ENCODE data around the gene TMEM217.
A peak's percentile ranks its signal among the peaks of the same experiment; 100 is the strongest.

Gene TMEM217

GRCh38 chr6:37243131-37243815, 14.7 kb downstream of the TMEM217 start:
- DNase-seq: no peak

- DNase-seq: no peak
These were observed 15.4 kb downstream of the TMEM217 start for GRCh38 chr6:37242429-37243052.

DNA sequence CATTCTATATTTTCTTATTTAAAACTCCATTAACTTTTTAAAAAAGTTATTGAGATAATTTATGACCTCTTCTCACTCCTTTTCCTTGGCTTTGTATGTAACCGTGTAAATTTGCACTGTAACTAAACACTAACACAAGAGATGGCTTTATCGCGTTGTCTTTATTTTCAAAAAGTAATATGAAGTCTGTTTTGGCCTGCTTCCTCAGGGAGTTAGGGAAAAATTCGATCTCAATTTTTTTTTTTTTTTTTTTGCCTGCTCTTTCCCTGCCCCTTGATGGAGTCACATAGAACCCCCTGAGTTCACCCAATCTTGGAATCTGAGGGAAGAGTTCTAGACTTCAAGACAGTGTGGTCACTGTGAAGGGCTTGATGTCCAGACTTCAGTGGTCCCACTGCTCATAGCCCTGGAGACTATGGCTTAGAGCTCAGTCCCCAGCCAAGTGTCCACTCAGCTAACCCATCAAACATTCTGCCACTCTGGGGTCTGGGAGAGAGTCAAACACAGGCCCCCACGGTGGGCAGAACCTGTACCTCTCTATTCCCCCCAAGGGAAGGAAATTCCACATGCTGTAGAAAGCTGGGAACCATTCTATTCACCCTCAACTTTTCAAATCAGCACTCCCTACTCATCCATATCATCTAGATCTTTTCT, 16.0 kb downstream of the TMEM217 start:
- DNase-seq: no peak

GRCh38 chr6:37241131-37241530, 16.8 kb downstream of the TMEM217 start:
- no peak for DNase-seq

DNA sequence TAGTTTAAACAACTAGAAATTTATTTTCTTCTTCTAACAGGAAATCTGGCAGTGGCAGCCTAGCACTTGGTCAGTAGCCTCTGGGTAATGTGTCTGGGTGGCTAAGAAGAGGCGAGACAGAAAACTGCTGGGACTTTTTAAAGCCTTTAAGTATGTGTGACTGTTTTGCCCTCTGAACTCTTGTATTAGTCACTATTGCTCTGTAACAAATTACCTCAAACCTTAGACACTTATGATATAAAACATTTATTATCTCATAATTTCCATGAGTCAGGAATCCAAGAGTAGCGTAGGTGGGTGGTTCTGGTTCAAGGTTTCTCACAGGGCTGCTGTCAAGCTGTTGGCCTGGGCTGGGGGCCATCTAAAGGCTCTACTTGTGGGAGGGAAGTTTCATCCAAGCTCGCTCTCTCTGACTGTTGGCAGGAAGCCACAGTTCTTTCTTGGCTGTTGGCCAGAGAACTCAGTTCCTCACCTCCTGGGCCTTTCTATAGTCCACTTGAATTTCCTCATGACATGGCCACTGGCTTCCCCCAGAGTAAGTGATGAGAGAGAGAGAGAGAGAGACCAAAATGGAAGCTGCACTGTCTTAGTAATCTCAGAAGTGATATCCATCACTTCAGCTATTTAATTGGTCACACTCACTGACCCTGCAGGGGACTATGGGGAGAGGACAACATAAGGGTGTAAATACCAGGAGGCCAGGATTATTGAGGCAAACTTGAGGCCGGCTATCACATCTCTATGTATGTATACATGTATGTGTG, 17.8 kb downstream of the TMEM217 start:
- DNase-seq: peak; percentile 71

- no peak for DNase-seq
These were observed 18.4 kb downstream of the TMEM217 start for GRCh38 chr6:37239526-37239925.

DNA sequence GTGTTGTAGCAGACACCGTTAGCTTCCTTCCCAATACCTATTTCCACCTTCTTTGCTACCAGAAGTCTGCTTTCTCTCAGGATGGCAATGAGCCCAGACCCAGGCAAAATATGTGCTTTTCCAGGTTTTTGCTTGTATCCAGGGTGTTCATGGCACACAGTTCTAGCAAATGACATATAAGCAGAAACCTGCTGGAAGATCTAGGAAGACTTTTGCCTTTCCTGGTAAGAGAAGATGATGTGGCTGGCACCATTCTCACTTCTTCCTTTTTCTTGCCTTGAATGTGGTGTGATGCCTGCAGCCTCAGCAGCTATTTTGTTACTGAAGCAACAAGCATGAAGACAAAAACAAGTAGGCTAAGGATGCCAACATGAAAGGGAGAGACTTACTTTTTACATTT, 19.6 kb downstream of the TMEM217 start:
- DNase-seq: no peak

- no peak for DNase-seq
These were observed 20.2 kb downstream of the TMEM217 start for GRCh38 chr6:37237789-37238188.

GRCh38 chr6:37236921-37237320, 21.0 kb downstream of the TMEM217 start:
- DNase-seq: no peak

- DNase-seq: no peak
These were observed 24.4 kb downstream of the TMEM217 start for GRCh38 chr6:37233541-37233940.

GRCh38 chr6:37232430-37233017, 25.4 kb downstream of the TMEM217 start:
- DNase-seq: no peak

GRCh38 chr6:37230104-37230503, 27.8 kb downstream of the TMEM217 start:
- no peak for DNase-seq

DNA sequence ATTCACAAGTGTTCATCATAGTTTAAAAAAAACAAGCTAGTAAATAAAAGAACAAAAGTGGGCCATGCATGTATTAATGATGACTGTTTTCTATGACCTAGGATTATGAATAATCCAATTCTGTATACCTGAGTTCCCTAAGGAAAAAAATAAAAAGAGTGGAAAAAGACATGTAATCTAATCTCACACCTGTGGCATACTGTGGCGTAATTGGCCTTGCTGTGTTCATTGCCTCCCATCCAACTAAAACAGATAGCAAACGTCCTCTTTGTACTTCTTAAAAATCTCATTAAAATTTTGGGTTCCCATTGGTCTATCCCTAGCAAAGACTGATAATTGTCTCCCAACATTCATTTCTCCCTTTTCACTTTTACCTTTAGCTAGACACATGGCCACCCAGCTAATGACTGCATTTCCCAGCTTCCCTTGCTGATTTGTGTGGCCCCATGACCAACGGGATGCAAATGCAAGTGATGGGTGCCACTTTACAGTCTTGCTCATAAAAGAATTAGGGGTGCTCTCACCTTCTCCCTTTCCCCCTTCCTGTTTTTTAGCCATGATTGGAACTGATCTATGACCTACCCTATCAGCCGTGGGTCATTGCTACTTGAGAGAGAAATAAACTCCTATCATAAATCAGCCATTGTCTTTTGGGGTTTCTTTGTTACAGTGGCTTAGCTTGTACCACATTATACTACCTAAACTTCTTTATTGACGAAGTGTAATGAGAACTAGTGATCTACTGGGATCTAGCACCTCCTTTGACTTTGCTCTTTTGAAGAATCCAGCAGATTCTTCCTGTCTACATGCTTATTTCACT, 32.4 kb downstream of the TMEM217 start:
- DNase-seq: no peak

GRCh38 chr6:37222992-37223391, 35.0 kb downstream of the TMEM217 start:
- DNase-seq: no peak

DNA sequence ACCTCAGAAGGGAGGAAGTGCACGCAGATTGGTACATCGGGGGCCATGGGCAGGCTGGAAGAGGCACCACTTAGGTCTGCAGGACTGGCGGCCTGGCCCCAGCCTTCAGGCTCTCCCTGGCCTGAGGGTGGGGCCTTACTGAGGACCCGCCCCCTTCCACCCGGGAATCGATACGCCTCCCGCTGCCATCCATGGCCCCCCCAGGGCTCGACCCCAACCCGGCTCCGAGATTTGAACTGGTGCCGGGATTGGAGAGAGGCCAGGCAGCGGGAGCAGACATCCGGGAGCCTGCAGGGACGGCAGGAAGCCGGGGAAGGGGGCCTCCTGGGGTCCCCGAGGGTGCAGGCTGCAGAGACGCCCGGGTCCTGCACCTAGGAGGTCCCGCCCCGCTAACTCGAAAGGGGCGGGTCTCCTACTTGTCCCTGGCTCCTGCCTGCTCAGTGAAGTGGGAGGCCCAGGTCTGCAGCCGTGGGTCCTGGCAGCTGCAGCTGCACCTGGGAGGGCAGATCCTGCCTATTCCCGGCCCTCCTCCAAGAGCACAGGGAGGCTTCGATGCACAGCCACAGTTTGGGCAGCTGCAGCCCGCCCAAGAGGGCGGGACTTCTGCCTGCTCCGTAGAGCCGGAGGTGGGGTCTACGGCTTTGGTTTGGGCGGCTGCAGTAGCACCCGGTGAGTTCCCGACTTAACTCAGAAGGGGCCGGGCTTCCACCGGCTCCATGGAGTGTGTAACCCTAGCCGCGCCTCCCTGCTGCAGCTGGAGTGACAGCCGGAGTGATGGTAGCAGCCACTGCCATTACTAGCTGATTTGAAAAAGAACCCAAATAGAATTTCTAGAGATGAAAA, 35.6 kb downstream of the TMEM217 start:
- DNase-seq: peak; percentile 54

DNA sequence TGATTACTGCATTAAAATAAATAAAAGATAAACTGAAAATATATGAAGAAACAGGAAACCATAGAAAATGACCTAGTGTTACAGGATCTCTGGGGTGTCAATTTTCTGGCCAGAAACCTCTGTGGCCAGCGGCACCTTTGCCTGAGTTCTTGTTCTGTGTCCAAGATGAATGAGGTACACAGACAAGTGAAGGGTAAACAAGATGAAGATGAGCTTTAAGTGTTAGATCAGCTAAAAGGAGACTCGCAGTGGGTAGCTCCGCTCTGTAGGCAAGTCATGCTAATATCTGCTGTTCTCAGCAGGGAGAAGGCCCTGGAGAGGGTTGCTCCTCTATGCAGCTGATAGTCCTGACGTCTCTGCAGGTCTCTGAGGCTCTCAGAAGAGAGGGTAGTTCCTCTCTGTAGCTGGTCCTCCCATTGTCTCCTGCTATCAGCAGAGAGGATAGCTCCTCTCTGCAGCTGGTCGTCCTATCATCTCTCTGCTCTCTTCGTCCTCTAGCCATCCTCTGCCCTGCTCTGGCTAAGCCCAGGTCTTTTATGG, 36.3 kb downstream of the TMEM217 start:
- no peak for DNase-seq

DNA sequence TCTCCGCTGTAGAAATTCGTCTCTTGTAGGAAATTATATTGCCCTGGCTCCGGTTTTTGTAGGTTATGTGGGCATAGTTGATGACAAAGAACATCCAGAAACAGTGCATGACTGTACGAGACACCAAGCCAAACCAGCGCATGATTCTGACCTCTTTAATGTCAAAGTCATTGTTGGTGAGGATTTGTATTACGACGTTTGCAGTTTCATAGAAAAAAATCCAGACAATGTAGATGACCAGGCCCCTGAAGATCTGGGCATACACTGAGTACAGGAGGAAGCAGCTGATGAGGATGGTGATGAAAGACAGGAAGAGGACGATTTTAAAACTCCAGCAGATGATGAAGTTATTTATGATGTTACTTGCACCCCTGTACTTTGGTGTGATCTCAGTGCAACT, 39.4 kb downstream of the TMEM217 start:
- DNase-seq: no peak

DNA sequence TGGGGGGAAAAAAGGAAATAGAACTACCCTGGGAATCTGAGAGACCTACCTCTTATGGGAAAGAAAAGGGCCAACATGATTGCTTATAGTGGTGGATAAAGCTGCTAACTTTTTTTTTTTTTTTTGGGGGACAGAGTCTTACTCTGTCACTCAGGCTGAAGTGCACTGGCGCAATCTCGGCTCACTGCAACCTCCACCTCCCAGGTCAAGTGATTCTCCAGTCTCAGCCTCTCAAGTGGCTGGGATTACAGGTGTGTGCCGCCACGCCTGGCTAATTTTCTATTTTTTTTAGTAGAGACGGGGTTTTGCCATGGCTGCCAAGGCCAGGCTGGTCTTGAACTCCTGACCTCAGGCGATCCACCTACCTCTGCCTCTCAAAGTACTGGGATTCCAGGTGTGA, 39.9 kb downstream of the TMEM217 start:
- DNase-seq: no peak

GRCh38 chr6:37212268-37212667, 45.7 kb downstream of the TMEM217 start:
- no peak for DNase-seq

DNA sequence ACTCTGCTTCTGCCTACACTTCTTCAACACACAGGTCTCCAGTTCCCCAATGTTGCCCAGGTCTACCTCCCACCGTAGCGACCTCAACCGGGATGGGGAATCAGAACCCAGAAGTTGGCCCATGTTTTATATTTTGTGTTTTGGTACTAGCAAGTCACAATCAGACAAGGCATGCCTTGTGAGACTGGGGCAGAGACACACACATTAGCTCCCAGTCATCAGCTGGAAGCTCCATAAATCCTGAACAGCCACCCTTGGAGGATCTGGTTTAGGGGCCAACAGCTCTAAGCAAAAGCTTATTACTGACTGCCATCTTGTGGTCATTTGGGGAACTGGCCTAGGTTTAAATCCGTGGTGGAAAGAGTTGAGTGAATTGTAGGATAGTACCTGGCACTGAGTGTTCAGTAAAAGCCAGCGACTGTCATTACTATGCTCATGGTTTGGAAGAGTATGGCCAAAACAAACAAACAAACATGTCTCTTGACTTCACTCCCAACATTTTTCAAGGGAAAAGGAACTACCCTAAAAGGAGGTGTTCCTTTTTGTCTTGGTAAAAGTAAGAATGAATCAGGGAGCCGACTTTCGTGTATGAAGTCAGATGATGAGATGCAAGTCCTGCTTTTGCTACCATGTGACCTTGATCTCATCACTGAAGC, 47.5 kb downstream of the TMEM217 start:
- DNase-seq: peak; percentile 67

All from stimulated activated CD4-positive, alpha-beta T cell treated with anti-CD3 and anti-CD28 coated beads, Interleukin-12 subunit alpha, Interleukin-12 subunit beta, amount 100 ng/mL, for 4 hours (primary cell).